NCI-H146 treated with DMSO at 0.1 percent for 48 hours (cell line): ENCODE results near the gene ANKRD13B.

ENCODE experiments used
- DNase-seq: peaks from one replicate; lab custom pipeline; 2025; ENCODE audit not compliant: unreplicated experiment; lab: John Stamatoyannopoulos, UW

Gene ANKRD13B

DNA sequence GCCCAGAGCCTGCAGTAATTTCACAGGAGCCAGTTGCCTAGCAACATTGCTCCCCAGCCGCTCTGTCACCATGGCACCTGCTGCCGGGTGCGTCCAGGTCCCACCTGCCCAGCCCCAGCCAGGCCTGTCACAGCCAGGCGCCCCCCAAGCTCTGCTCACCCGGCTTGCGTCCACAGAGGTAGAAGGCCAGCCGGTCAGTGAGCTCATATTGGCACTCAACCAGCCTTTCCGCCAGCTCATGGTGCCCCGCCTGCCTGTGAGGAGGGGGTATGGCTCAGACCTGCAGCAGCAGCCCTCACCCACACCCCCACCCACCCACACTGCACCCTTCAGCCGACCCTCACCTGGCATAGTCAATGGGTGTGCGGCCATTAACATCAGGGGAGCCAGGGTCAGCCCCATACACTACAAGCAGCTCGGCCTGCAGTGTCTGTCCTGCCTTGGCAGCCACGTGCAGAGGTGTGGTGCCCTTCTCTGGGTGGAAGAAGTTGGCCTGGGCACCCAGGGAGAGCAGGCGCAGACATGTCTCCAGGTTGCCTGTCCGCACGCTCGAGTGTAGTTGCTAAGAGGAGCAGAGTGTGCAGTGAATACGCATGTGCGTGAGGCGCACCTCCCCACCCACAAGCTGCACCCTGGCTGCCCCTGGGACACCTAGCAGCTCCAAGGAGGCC is 11.2 kb upstream of the ANKRD13B start:
- DNase-seq = no peak

DNA sequence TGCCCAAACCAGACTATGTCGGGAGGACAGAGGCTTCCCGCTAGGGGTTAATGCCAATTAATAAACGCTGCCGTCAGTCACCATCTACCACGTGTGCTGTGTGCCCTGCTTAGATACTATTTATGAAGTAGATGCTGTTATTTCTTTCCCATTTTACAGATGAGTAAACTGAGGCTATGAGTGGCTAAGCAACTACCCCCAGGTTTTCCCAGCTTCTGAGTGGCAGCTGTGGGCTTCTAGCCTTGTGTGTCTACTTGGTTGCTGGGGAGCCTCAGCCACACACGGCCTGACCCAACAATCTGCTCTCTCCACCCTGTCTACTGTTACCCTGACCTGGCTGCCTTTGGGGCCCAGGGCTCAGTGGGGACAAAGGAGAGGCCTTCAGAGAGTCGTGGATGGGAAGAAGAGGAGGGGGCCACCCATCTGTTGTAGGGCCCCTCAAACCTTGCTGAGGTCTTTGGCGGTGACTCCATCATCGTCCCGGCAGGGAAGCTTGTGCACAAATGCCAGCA is 10.6 kb upstream of the ANKRD13B start:
- DNase-seq = no peak

DNA sequence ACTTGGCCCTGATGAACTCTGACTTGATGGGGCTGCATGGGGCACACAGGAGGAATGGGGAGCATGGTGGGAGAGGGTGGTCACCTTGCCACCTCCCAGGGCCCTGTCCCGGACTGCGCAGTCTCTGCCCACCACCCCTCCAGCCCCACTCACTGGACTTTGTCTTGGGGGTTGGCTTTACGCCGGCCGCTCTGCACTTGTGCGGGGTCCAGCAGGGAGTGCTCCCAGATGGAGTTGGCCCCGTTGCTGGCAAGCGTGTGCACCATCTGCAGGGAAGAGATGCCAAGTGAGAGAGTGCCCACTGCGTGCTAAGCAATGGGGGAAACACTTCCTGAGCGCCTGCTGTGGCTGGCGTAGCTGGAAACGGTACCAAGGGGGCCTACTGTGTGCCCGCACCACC is 10.2 kb upstream of the ANKRD13B start:
- no peak for DNase-seq

DNA sequence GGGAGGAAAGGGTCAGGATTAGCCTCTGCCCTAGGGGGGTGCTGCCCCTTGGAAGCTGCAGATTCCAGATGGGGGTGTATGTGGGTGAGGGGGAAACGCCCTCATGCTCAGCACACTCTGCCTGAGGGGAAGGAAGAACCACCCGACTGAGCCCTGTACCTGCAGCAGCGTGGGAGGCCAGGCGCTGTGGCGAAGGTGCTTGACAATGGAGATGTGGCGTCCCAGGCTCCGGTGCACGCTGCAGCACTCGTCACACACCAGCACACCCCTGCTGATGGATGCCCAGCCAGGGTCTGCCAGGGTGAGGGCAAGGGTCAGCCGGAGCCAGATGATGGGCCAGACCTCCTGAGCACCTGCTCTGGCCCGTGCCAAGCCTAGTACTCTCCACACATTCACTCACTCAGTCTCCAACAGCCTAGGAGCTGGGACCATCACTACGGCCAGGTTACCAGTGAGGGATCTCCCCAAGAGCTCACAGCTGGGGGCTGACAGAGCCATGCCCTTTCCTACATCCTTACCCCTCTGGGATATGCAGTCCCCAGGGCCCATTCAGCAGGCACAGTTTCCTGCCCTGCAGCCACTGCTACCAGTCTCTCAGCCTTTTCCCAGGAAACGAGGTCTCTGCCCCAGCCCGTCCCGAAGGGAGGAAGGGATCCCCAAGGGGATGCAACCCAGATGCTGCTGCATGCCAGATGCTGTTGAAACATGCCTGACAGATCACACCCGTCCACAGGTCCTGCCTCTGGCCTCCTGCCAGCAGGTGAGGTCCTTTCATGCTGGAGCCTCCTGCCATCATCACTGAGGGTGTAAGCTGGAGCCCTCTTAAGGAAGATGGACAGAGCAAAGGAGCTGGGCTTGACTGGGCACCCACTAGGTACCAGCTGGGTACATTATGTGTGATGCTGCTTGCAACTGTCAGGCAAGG is 9.3 kb upstream of the ANKRD13B start:
- DNase-seq = no peak

DNA sequence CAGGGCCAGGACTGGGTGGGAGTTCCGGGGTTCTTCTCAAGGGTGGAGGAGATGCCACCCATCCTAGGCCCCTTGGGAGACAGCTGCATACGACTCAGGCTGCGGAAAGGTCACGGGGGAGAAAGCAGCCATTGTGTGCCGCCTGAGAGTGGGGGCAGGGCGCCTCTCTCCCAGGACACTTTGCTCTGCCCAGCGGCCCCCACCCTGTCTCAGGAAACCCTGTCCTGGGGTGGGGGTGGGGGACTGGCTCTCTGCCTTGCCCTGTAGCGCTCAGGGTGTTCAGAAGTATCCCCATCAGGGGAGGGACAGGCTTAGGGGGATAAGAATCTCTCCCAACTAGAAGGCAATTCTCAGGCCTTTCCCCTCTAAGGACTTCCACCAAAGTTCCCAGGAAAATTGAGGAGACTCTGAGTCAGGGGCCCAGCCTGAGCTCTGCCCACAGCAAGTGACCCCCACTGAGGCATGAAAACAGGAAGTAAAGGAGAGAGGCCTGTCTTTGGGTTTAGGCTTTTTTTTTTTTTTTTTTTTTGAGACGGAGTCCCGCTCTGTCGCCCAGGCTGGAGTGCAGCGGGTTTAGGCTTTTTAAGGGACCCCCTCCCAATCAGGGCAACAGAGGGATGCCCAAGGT is 8.4 kb upstream of the ANKRD13B start:
- no peak for DNase-seq

DNA sequence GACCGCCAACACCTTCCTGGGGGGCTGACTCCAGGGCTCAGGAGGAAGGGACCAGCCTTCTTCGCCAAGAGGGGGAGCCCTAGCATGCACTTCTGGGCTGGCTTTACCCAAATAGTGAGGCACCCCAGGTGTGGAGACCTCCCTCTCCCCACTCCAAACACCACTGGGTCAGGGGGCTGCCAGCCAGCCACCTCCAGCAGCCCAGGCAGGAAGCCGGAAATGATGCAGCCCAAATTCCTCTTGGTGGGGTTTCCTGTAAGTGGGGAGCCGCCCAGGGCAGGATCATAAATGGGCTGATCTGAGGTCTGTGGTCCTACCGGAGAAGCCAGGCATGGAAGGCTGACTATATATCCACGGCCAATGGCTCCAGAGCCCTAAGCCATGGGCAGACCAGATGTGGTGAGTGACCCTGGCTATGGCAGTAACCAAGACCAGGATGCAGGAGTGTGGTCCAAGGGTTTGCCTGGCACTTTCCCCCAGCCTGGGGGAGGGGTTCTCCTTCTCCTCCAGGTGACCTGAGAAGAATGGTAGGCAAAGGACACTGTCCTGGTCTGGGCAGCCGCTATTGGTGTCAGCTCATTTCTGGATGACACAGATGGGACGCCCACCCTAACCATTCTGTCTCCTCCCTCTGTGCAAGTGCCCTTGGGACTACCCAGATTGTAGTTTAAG is 7.7 kb upstream of the ANKRD13B start:
- DNase-seq = no peak

DNA sequence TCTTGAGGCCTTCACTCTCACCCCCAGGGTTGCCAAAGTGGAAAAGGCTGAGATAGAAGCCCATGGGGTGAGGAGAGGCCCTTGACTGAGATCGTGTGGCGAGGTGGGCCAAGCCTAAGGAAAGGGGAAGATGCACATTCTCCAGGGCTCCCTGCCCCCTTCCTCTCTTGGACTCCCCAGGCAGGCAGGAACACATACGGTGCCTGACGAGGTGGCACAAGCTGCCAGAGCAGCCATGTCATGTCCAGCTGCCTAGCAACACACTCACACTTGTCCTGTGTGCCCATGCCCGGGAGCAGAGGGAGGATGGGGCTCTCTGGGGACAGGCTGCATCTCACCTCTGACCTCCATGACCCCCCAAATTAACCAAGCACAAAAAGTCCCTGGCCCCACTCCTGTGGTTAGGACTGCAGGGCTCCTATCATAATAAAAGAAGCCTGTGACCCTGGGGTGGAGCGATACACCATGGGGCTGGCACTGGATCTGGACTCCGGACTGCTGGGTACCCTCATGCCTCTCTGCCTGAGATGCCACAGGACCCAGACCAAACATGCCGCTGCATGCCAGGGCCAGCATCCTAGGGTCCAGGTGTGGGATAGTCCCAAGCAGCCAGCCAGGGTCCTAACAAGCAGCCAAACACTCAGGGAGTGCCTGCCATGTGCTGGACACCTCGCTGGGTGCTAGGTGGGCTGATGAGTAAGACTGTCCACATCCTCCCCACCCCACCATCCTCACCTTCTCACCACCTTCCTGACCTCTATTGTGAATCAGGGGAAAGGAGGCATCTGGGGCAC is 6.1 kb upstream of the ANKRD13B start:
- DNase-seq = no peak

DNA sequence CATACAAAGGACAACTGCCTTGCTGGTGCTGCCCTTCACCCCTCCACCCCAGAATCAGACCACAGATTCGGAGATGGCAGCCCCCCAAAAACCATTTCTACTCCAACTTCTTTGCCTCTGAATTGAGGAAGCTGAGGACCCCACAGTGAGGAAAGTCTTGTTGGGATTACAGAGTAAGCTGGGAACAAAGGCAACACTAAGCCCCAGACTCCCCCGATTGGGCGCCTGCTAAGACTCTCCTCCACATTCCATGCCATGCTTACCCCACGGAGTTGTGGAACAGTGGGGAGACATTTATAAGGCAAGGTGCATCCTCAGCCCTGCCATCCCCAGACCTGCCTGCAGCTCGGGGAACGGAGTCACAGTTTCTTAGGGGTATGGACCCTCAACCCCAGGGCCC is 5.3 kb upstream of the ANKRD13B start:
- DNase-seq = no peak

DNA sequence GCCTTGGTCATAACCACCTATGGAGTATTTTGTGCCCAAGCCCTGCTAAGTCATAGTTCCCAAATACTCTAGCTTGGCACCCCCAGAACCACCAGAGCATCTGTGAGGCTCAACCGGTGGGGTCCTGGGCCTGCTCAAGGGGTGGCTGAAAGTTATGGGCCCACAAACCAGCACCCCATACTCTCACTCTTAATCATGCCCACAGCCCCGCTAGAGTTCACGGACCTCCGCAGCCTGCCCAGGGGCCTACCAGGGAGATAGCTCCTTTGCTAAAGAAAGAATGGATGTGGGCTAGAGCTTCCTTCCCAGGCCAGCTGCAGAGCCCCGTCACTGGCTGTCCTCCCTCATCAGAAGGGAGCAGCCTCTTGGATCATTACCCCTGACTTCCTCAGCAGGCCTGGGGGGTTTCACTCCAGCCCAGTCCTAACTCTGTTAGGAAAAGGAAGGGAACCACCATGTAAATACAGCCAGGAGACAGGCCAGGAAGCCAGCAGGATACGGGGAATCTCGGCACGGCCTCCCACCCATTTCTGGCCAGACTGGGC is 4.8 kb upstream of the ANKRD13B start:
- no peak for DNase-seq

DNA sequence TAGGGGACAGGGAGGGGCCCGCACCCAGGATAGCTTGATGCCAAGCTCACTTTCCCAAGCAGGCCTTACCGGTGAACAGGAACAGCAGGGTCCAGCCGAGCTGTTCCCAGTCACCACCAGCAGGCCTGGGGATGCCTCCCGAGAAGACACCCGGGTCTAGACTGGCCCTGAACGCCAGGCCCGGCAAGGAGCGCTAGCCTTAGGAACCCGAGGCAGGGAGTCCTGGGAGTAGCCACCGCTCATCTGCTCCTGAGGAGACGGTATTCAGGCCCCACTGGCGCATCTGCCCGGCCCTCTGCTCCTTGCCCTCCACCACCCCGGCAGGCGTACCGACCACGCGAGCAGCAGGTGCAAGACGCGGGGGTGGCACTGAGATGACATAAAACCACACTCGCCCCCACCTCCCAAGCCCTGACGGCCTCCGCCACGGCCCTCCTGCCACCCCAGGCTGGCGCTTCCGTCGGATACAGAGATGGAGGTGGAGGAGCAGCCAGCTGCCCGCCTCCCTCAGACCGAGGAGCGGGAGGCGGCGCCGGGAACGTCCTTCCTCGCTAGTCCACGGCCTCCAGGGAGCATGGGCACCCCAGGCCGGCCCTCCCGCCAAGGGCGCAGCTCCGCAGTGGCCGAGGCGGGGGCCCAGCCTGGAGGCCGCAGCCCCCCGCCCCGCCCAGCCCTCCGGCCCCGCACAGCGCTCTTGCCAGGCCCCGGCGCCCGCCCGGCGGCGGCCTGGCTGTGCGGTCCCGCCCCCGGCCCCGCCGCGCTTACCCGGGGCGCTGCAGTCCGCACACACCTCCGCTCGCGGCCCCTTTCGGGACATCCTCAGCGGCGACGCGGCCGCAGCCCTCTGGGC is 4.1 kb upstream of the ANKRD13B start:
- no peak for DNase-seq

DNA sequence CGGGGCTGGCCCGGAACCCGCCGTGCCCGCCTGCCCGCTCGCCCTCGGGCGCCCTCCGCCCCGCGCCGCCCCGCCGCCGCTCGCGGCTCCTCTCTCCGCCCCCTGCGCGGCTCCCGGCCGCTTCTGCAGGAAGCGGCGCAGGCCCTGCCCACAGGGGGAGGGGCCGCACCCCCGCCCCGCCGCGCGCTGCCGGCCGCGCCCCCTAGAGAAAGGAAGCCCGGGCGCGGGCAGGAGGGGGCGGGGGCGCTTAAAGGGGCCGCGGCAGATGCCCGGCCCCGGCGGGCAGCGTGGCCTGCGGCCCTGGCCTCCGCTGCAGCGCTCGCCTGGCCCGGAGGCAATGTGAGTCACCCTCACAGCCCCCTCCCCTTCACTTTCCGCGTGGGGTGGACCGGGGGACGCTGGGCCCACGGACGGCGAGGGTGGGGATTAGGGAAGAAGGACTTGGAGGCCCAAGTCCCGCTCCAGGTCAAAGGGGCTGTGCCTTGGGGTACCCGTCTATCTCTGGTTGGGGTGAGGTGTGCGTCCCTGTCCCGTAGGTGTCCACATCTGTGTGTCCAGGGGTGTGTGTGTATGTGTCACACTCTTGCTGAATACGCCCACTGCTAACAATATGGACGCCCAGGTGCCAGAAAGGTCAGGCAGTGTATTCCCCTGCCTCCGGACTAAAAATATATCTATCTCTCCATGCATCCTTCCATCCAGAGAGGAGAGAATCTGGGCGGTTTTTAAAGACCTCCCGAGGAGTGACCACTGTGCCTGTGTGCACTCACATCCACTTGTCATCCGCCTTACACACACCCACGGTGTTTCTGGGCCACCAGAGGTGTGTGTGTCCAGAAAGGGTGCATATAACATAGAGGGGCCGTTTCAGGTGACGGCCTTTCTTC is 3.2 kb upstream of the ANKRD13B start, which contains the start of gene GIT1:
GIT1 (minus strand) TSS at position 125 of the 887 bp plus-strand sequence. CDS start 270 bp downstream, outside the sequence.
- DNase-seq = peak; percentile 66

DNA sequence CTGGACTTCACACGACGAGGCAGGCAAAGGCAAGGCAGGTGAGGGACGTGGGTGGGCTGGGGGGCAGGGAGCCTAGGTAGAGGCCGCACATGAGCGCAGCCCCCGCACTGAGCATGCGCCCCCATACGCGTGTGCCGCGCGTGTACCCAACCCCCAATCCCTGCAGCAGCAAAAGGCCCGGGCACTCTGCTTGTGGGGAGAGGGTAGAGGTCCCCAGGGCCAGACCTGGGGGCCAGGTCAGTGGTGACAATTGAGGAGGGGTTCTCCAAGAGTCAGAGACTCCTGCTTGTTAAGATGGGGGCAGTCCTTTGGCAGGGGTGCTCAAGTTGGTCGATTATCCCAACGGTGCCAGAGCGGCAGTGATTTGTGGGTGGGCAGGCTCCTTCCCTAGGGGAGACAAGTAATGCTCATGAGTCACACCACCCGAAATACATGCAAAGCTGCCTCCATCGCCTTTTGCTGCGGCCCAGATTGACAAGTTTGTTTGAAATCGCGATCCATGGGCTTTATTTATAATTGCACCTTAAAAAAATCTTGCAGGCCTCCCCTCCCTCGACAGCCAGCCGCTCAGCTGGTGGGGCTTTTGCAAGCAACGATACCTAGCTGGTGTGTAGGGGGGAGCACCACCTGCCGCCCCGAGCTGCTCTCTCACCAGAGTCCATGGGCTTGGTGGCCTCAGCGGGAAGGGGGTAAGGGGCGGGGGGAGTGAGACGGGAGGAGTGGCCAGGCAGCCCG is 2.4 kb upstream of the ANKRD13B start:
- peak; percentile 48 for DNase-seq

DNA sequence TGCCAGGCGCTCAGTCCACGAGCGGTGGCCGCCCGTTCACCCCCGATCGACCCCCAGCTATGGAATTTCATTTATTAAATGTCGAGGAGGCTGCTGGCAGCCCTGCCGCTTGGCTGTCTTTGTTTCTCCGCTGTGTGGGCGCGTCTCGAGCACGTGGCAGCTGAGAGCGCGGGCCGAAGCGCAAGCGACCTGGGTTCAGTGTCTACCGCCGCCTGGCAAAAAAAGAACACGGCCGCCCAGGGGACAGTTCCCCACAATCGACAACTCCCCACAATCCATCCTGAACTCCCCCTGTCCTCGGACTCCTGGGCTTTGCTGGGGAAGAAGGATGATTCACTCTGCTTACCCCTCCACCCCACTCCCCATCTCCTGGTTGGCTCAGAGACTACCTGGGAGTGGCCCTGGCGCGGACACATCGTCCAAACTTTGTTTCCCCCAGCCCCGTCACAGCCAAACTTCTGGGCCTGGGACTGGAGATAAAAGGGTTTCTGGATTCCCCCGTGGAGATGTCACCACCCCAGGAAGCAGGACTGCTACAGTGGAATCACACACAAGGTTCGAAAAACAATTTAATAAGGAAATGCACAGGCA is 1.7 kb upstream of the ANKRD13B start:
- DNase-seq = no peak

DNA sequence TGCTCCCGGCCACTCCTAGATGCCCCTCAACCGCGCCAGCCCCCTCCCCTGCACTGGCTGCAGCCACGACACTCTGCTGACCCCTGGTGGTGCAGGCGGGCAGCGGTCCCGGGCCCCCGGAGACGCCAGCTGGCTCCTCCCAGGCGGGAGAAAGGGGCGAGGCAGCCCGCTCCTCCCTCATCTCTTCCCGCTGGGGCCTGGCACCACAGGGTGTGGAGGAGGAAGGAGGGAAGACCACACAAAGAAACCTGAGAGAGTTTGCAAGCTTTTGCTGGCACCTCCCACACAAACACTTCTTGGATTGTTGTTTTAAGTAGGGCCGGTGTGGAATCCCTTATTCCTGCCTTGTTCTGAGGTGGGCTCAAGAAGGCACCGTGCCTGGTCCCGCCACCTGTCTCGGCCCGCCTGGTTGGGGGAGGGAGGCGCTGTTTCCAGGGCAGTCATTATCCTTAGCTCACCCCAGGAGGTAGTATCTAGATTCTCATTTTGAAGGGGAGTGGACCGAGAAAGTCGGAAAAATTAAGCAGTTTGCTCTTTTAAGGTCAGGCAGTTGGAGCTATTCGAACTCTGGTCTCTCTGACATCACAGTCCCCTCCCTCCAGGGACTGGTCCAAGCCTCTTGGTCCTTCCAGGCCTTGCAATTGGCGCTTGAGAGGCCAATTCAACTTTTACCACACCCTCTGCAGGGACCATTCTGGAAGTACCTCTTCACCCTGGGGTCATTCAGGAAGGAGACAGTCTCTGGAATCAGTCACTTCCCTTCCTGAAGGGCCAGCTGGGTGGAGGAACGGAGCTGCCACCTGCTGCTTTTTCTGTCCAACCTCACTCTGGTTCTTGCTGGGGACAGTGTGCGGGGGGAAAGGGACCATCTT is 959 bp upstream of the ANKRD13B start:
- peak; percentile 85 for DNase-seq

DNA sequence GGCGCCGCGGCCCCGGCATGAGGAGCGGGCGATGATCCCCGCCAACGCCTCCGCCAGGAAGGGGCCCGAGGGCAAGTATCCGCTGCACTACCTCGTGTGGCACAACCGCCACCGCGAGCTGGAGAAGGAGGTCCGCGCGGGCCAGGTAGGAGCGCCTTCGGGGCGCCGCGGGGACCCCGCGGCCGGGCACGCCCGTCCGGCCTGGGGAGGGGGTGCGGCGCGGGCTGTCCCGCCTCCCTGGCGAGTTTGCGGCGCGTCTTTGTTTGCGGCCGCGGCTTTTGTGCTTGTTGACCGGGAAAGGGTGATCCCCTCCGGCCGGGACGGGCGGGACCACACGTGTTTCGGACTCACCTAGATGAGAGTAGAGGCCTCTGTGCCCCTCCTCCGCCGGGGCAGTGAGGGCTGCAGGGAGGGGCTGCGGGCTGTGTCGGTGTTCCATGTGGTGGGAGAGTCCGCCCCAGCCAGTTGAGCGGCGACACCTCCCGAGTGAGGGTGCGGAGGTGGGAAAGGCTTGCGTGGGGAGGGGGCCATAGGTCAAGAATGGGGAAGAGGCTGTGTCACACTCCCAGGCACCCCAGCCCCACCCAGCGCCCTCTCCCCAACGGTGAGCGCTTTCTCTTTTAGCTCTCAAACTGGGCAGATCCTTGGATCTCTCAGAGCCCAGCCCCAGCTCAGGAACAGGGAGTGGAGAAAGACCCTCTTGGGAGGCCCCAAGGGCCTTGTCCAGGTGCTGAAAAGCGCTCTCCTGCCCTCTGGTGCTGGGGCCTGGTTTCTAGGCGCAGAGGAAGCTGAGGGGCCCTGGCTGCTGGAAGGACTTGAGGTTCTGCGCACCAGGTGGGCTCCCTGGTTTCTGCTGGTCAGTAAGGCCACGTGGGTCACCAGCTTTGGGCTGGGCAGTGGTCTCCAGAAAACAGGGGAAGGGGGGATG is 923 bp downstream of the ANKRD13B start:
- DNase-seq = no peak
